Peyer's patch (tissue), 4 donors: ENCODE results near the gene PLK2.

Experiments
- CTCF ChIP-seq, 6 experiments: fragments of 450-650 bp in 4 of 6; fragments of 200-600 bp in 2 of 6; sonication (generic) in 1 of 6; IDR thresholded peaks; one replicate each; pipeline ENCODE4 v1.5.1; 2017 to 2019; ENCODE audit warnings: antibody characterized with exemption in 6 of 6, mild to moderate bottlenecking in 3 of 6, moderate library complexity in 1 of 6
- POLR2A ChIP-seq, 2 donors: fragments of 450-650 bp; IDR thresholded peaks; one replicate each; pipeline ENCODE4 v1.5.1; 2017; ENCODE audit warnings: antibody characterized with exemption in 2 of 2, mild to moderate bottlenecking in 2 of 2, moderate library complexity in 2 of 2

- TF ChIP-seq CTCF (IDR thresholded peaks at IDR 0.05): peak; percentile 37 to 83 (median 72)
- TF ChIP-seq POLR2A (IDR thresholded peaks at IDR 0.05): no peak
Measured at GRCh38 chr5:58460732-58461286, 923 bp upstream of the PLK2 start.
